ENCODE measurements around the gene DOP1A. TPM values are rescaled to one million over a fixed set of nuclear protein-coding genes. Genes with fewer than 3 reads are reported as not detected.

Gene DOP1A
- total RNA-seq, 1 experiment from 2014 or later = 16.1 TPM

GRCh38 chr6:83108378-83108777 is 40.9 kb downstream of the DOP1A start:
- Histone ChIP-seq H3K9me3 (no peaks in the 10 kb centered on the region), H3K27me3 (replicated peaks; ENCODE audit: control insufficient read depth, insufficient read depth, low read length) (no peaks in the 10 kb centered on the region), H3K4me3 (ENCODE audit: low read depth, low read length) (no peak overlapping the region), H3K4me1 (peaks cover 4% of the 10 kb centered on the region; the same call in 1 of the 2 replicates), H3K36me3 (ENCODE audit: control insufficient read depth, insufficient read depth, low read length) (no peaks in the 10 kb centered on the region)
- POLR2A ChIA-PET = no interaction called here
- intact Hi-C loops (cut with micrococcal nuclease; ENCODE audit: unreplicated experiment) = no loop called here
- CTCF ChIA-PET = no interaction called here
- no peak for DNase-seq
- no peak overlapping the region for H3K4me3 Mint-ChIP-seq (ENCODE audit: unreplicated experiment)
- H3K27ac Mint-ChIP-seq (ENCODE audit: unreplicated experiment) = no peak overlapping the region
- H3K36me3 Mint-ChIP-seq (ENCODE audit: insufficient read depth, unreplicated experiment) = no peaks in the 10 kb centered on the region
- no peaks in the 10 kb centered on the region for H3K4me1 Mint-ChIP-seq (ENCODE audit: low read depth, unreplicated experiment)
- H3K27me3 Mint-ChIP-seq (ENCODE audit: insufficient read depth, unreplicated experiment) = no peaks in the 10 kb centered on the region
- TF ChIP-seq, protein P1, sequence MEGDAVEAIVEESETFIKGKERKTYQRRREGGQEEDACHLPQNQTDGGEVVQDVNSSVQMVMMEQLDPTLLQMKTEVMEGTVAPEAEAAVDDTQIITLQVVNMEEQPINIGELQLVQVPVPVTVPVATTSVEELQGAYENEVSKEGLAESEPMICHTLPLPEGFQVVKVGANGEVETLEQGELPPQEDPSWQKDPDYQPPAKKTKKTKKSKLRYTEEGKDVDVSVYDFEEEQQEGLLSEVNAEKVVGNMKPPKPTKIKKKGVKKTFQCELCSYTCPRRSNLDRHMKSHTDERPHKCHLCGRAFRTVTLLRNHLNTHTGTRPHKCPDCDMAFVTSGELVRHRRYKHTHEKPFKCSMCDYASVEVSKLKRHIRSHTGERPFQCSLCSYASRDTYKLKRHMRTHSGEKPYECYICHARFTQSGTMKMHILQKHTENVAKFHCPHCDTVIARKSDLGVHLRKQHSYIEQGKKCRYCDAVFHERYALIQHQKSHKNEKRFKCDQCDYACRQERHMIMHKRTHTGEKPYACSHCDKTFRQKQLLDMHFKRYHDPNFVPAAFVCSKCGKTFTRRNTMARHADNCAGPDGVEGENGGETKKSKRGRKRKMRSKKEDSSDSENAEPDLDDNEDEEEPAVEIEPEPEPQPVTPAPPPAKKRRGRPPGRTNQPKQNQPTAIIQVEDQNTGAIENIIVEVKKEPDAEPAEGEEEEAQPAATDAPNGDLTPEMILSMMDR (IDR thresholded peaks at IDR 0.05; ENCODE audit: insufficient read depth in 1 of 2, low read depth in 1 of 2, low read length in 1 of 2, severe bottlenecking in 1 of 2, unreplicated experiment in 1 of 2) = no peak
- no peaks in the 10 kb centered on the region for H3K9me3 Mint-ChIP-seq (ENCODE audit: unreplicated experiment)
- BruUV-seq (replicated peaks) = no TSS peak

DNA sequence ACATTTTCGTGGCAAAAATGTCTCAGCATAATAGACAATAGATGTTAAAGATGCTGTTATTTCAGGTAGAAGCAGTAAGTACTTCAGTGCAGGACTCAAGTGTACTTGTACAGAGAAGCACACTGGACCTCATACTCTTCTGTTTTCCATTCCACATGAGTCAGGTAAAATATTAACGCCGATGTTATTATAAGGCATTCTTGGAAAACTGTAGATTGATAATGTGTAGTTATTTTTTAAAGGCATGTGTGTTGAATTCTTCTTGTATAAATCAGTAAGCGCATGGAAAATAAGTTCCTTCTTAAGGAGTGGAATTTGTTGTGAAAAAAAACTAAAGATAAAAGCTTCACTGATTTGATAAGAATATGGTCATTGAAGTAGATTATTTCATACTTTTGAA is 45.8 kb downstream of the DOP1A start:
- Histone ChIP-seq H3K36me3 (ENCODE audit: control insufficient read depth, insufficient read depth, low read length) (no peaks in the 10 kb centered on the region), H3K9me3 (no peaks in the 10 kb centered on the region), H3K4me3 (ENCODE audit: low read depth, low read length) (no peak overlapping the region), H3K4me1 (peaks cover 4% of the 10 kb centered on the region; the same call in 1 of the 2 replicates), H3K27me3 (replicated peaks; ENCODE audit: control insufficient read depth, insufficient read depth, low read length) (no peaks in the 10 kb centered on the region)
- no peak for DNase-seq
- no peaks in the 10 kb centered on the region for H3K4me1 Mint-ChIP-seq (ENCODE audit: low read depth, unreplicated experiment)
- TF ChIP-seq, protein P1 (IDR thresholded peaks at IDR 0.05; ENCODE audit: insufficient read depth in 1 of 2, low read depth in 1 of 2, low read length in 1 of 2, severe bottlenecking in 1 of 2, unreplicated experiment in 1 of 2) = no peak
- no peaks in the 10 kb centered on the region for H3K9me3 Mint-ChIP-seq (ENCODE audit: unreplicated experiment)
- intact Hi-C loops (cut with micrococcal nuclease; ENCODE audit: unreplicated experiment) = no loop called here
- POLR2A ChIA-PET = no interaction called here
- H3K4me3 Mint-ChIP-seq (ENCODE audit: unreplicated experiment) = no peak overlapping the region
- no peak overlapping the region for H3K27ac Mint-ChIP-seq (ENCODE audit: unreplicated experiment)
- BruUV-seq (replicated peaks) = no TSS peak
- CTCF ChIA-PET = no interaction called here
- H3K27me3 Mint-ChIP-seq (ENCODE audit: insufficient read depth, unreplicated experiment) = no peaks in the 10 kb centered on the region
- H3K36me3 Mint-ChIP-seq (ENCODE audit: insufficient read depth, unreplicated experiment) = no peaks in the 10 kb centered on the region

DNA sequence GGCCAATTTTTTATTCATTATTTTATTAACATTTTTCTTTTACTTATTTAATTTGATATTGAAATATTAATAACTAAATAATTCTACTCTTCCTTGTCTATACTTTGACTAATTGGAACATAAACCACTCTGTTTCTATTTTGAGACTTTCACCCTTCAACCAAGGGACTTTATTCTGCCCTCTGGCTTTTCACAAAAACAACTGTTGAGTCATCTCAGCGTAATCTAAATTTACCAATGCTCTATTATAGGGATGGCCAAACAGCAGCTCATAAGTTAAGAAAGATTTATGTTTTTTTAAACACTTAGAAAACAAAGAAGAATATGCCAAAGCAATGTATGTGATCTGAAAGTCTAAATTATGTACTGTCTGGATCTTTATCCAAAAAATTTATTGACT is 46.7 kb downstream of the DOP1A start:
- BruUV-seq (replicated peaks) = no TSS peak
- no peaks in the 10 kb centered on the region for H3K27me3 Mint-ChIP-seq (ENCODE audit: insufficient read depth, unreplicated experiment)
- no peaks in the 10 kb centered on the region for H3K36me3 Mint-ChIP-seq (ENCODE audit: insufficient read depth, unreplicated experiment)

More for the DNA sequence above, 46.7 kb downstream of the DOP1A start:
- TF ChIP-seq, protein P1 (IDR thresholded peaks at IDR 0.05; ENCODE audit: insufficient read depth in 1 of 2, low read depth in 1 of 2, low read length in 1 of 2, severe bottlenecking in 1 of 2, unreplicated experiment in 1 of 2) = no peak
- H3K4me1 Mint-ChIP-seq (ENCODE audit: low read depth, unreplicated experiment) = no peaks in the 10 kb centered on the region
- CTCF ChIA-PET = no interaction called here
- Histone ChIP-seq H3K9me3 (no peaks in the 10 kb centered on the region), H3K36me3 (ENCODE audit: control insufficient read depth, insufficient read depth, low read length) (no peaks in the 10 kb centered on the region), H3K4me3 (ENCODE audit: low read depth, low read length) (no peak overlapping the region), H3K4me1 (peaks cover 4% of the 10 kb centered on the region; the same call in 1 of the 2 replicates), H3K27me3 (replicated peaks; ENCODE audit: control insufficient read depth, insufficient read depth, low read length) (no peaks in the 10 kb centered on the region)
- no peak overlapping the region for H3K4me3 Mint-ChIP-seq (ENCODE audit: unreplicated experiment)
- DNase-seq = no peak
- intact Hi-C loops (cut with micrococcal nuclease; ENCODE audit: unreplicated experiment) = no loop called here
- H3K27ac Mint-ChIP-seq (ENCODE audit: unreplicated experiment) = no peak overlapping the region
- POLR2A ChIA-PET = no interaction called here
- no peaks in the 10 kb centered on the region for H3K9me3 Mint-ChIP-seq (ENCODE audit: unreplicated experiment)

All from Caco-2 (cell line).